GM23248 (cell line): Measurements from ENCODE around the gene POLA1. TPM values are rescaled to one million over a fixed set of nuclear protein-coding genes. Genes with fewer than 3 reads are reported as not detected.

Source experiments
- DNase-seq: peaks from one replicate; pipeline ENCODE4 v3.0.0-alpha.2; 2015
- H2AFZ ChIP-seq: fragments of 200-600 bp; sonication (generic); 2 replicates; pipeline ENCODE4 v1.6.1; 2016; ENCODE audit warnings: antibody characterized with exemption
- H3F3A ChIP-seq: fragments of 200-600 bp; sonication (generic); 2 replicates; pipeline ENCODE4 v1.6.1; 2016; ENCODE audit warnings: mild to moderate bottlenecking, antibody characterized with exemption, mixed run types; ENCODE audit not compliant: insufficient read depth
- H3K27ac ChIP-seq: fragments of 200-600 bp; sonication (generic); 2 replicates; pipeline ENCODE4 v1.5.1; 2016; ENCODE audit warnings: mild to moderate bottlenecking
- H3K27me3 ChIP-seq: fragments of 200-600 bp; sonication (generic); replicated peaks from 2 replicates; pipeline ENCODE4 v1.6.1; 2016; ENCODE audit warnings: mild to moderate bottlenecking; ENCODE audit not compliant: insufficient read depth
- H3K36me3 ChIP-seq: fragments of 200-600 bp; sonication (generic); 2 replicates; pipeline ENCODE4 v1.6.1; 2016; ENCODE audit warnings: low read depth, mild to moderate bottlenecking
- H3K4me1 ChIP-seq: fragments of 200-600 bp; sonication (generic); 2 replicates; pipeline ENCODE4 v1.6.1; 2016; ENCODE audit warnings: mild to moderate bottlenecking; ENCODE audit not compliant: insufficient read depth
- H3K4me2 ChIP-seq: fragments of 200-600 bp; sonication (generic); one replicate; pipeline ENCODE4 v1.6.1; 2016; ENCODE audit warnings: mild to moderate bottlenecking; ENCODE audit not compliant: unreplicated experiment
- H3K4me3 ChIP-seq: fragments of 200-600 bp; sonication (generic); 2 replicates; pipeline ENCODE4 v1.5.1; 2016; ENCODE audit warnings: mild to moderate bottlenecking
- H3K79me2 ChIP-seq: fragments of 200-600 bp; sonication (generic); 2 replicates; pipeline ENCODE4 v1.6.1; 2016; ENCODE audit warnings: mild to moderate bottlenecking; ENCODE audit not compliant: insufficient read depth
- H3K9ac ChIP-seq: fragments of 200-600 bp; sonication (generic); 2 replicates; pipeline ENCODE4 v1.6.1; 2016; ENCODE audit warnings: mild to moderate bottlenecking
- H3K9me2 ChIP-seq: fragments of 200-600 bp; sonication (generic); 2 replicates; pipeline ENCODE4 v1.6.1; 2016; ENCODE audit warnings: mixed run types, mild to moderate bottlenecking, moderate library complexity; ENCODE audit not compliant: insufficient read depth
- H3K9me3 ChIP-seq: fragments of 200-600 bp; sonication (generic); one replicate; pipeline ENCODE4 v1.6.1; 2017; ENCODE audit warnings: low read depth
- H4K20me1 ChIP-seq: fragments of 200-600 bp; sonication (generic); 2 replicates; pipeline ENCODE4 v1.6.0; 2016; ENCODE audit not compliant: insufficient read depth
- EZH2 ChIP-seq: fragments of 200-600 bp; sonication (generic); IDR thresholded peaks from 2 replicates; pipeline ENCODE4 v1.6.1; 2018; ENCODE audit warnings: antibody characterized with exemption, mild to moderate bottlenecking; ENCODE audit not compliant: insufficient read depth, poor library complexity, severe bottlenecking
- EZH2phosphoT487 ChIP-seq: fragments of 200-600 bp; sonication (generic); IDR thresholded peaks from 2 replicates; pipeline ENCODE4 v1.6.1; 2018; ENCODE audit warnings: antibody characterized with exemption, moderate library complexity, mild to moderate bottlenecking, low read depth; ENCODE audit not compliant: insufficient read depth
- WGBS, 2 experiments: methylation state at CpG; one replicate each; pipeline ENCODE4 v1.1.6; 2015 to 2017; ENCODE audit warnings: low lambda C conversion rate in 2 of 2, low coverage in 1 of 2; ENCODE audit errors: missing lambda C conversion rate in 2 of 2; 5-methylcytosine and 5-hydroxymethylcytosine counted together
- in situ Hi-C: fragments of 300-500 bp; cut with MboI; formaldehyde crosslinking; loops from 2 replicates; pipeline ENCODE4 v1.15.0; 2020
- polyA plus RNA-seq: library from polyadenylated mRNA; unstranded; fragments of >200 nt; fragmentation: Nextera tagmentation; extraction: Ambion mirVana; gene quantifications from 2 replicates; pipeline ENCODE4 v1.2.1, GENCODE V29; 2016
- total RNA-seq: library from RNA; depleted of rRNA; stranded (reverse); fragments of >200 nt; shearing (Covaris generic); gene quantifications from 2 replicates; pipeline ENCODE4 v1.2.3, GENCODE V29; 2014

Gene POLA1
- total and polyA plus RNA-seq, 2 experiments from 2014 or later, result 4.1 to 6.7 TPM

- in situ Hi-C loops, result no loop called here
- Histone ChIP-seq H3K9ac (no peak overlapping the region), H3K27ac (no peak overlapping the region), H2AFZ (no peak overlapping the region), H3K9me3 (no peaks in the 10 kb centered on the region), H3K79me2 (no peaks in the 10 kb centered on the region), H3F3A (no peaks in the 10 kb centered on the region), H3K4me3 (no peak overlapping the region), H3K27me3 (no peaks in the 10 kb centered on the region), H3K36me3 (no peaks in the 10 kb centered on the region), H3K4me2 (no peak overlapping the region), H3K9me2 (no peaks in the 10 kb centered on the region), H3K4me1 (no peaks in the 10 kb centered on the region), H4K20me1 (no peaks in the 10 kb centered on the region)
- 96% methylated on average over 8 of the region's 8 CpGs for WGBS, 2 experiments
- no peak for DNase-seq
- TF ChIP-seq EZH2phosphoT487, result no peak
- no peak for TF ChIP-seq EZH2
Observed at GRCh38 chrX:24993879-24994278, 300.2 kb downstream of the POLA1 start.

- no peak for DNase-seq
- in situ Hi-C loops, result no loop called here
- no peaks in the 10 kb centered on the region for H3K4me1 ChIP-seq
Observed at GRCh38 chrX:24996096-24996709, 302.5 kb downstream of the POLA1 start.

GRCh38 chrX:24999511-24999910 lies 305.8 kb downstream of the POLA1 start:
- DNase-seq, result no peak

More at GRCh38 chrX:24996096-24996709, 302.5 kb downstream of the POLA1 start:
- Histone ChIP-seq H3K36me3 (no peaks in the 10 kb centered on the region), H2AFZ (no peak overlapping the region), H3F3A (no peaks in the 10 kb centered on the region), H3K27me3 (no peaks in the 10 kb centered on the region), H3K79me2 (no peaks in the 10 kb centered on the region), H3K27ac (no peak overlapping the region), H3K4me2 (no peak overlapping the region), H3K4me3 (no peak overlapping the region), H4K20me1 (no peaks in the 10 kb centered on the region), H3K9me2 (no peaks in the 10 kb centered on the region), H3K9ac (no peak overlapping the region), H3K9me3 (no peaks in the 10 kb centered on the region)
- TF ChIP-seq EZH2phosphoT487, result no peak
- no peak for TF ChIP-seq EZH2
- WGBS, 2 experiments, result 85 to 100% methylated on average over 4 to 5 of the region's 5 CpGs

GRCh38 chrX:25001808-25002660 lies 308.3 kb downstream of the POLA1 start:
- Histone ChIP-seq H2AFZ (no peak overlapping the region), H3K4me3 (no peak overlapping the region), H3K27ac (no peak overlapping the region), H3K27me3 (peaks cover 19% of the 10 kb centered on the region), H3K4me1 (no peaks in the 10 kb centered on the region), H3K9me2 (no peaks in the 10 kb centered on the region), H3F3A (no peaks in the 10 kb centered on the region), H3K4me2 (no peak overlapping the region), H3K79me2 (no peaks in the 10 kb centered on the region), H3K36me3 (no peaks in the 10 kb centered on the region), H4K20me1 (no peaks in the 10 kb centered on the region), H3K9me3 (no peaks in the 10 kb centered on the region), H3K9ac (no peak overlapping the region)
- DNase-seq, result no peak
- TF ChIP-seq EZH2 (peak; percentile 7), EZH2phosphoT487 (no peak)
- WGBS, 2 experiments, result 85 to 94% methylated on average over 7 to 30 of the region's 65 CpGs
- in situ Hi-C loops, result no loop called here

More at GRCh38 chrX:24999511-24999910, 305.8 kb downstream of the POLA1 start:
- H3K79me2 ChIP-seq, result no peaks in the 10 kb centered on the region
- TF ChIP-seq EZH2, result no peak
- TF ChIP-seq EZH2phosphoT487, result no peak
- H3K9me3 ChIP-seq, result no peaks in the 10 kb centered on the region
- H3K27ac ChIP-seq, result no peak overlapping the region
- in situ Hi-C loops, result no loop called here
- H3K4me3 ChIP-seq, result no peak overlapping the region
- no peaks in the 10 kb centered on the region for H3K36me3 ChIP-seq
- no peaks in the 10 kb centered on the region for H3K4me1 ChIP-seq
- no peaks in the 10 kb centered on the region for H3F3A ChIP-seq
- no peaks in the 10 kb centered on the region for H4K20me1 ChIP-seq
- H3K27me3 ChIP-seq, result peaks cover 7% of the 10 kb centered on the region; the same call in 1 of the 2 replicates
- 98 to 99% methylated on average over 8 of the region's 8 CpGs for WGBS, 2 experiments
- no peaks in the 10 kb centered on the region for H3K9me2 ChIP-seq
- H3K9ac ChIP-seq, result no peak overlapping the region
- H2AFZ ChIP-seq, result no peak overlapping the region
- H3K4me2 ChIP-seq, result no peak overlapping the region
